Measurements from ENCODE around the gene ADAP2.

- TF ChIP-seq GATA3 (IDR thresholded peaks at IDR 0.05; ENCODE audit: low read depth, low read length) (no peak), GATA2 (IDR thresholded peaks at IDR 0.05; ENCODE audit: low read depth, low read length) (no peak)
These were observed 832 bp upstream of the ADAP2 start for GRCh38 chr17:30920683-30921543.
